HepG2 (cell line): ENCODE data around the gene TARM1. TPM values are rescaled to one million over a fixed set of nuclear protein-coding genes. Genes with fewer than 3 reads are reported as not detected.

Source experiments
- AFF4 ChIP-seq: sonication (generic); formaldehyde crosslinking; IDR thresholded peaks from 2 replicates; pipeline ENCODE4 v1.4.0; 2020; ENCODE audit warnings: missing genetic modification reagents
- ARNT2 ChIP-seq: sonication (generic); formaldehyde crosslinking; IDR thresholded peaks from 2 replicates; pipeline ENCODE4 v1.8.0; 2022; ENCODE audit warnings: mild to moderate bottlenecking, low read depth, missing genetic modification reagents, moderate library complexity
- ATM ChIP-seq: fragments of 450-650 bp; IDR thresholded peaks from 2 replicates; pipeline ENCODE4 v1.7.1; 2017; ENCODE audit warnings: mild to moderate bottlenecking, borderline replicate concordance
- FOSL2 ChIP-seq: sonication (generic); formaldehyde crosslinking; IDR thresholded peaks from 2 replicates; pipeline ENCODE4 v1.4.0; 2020; ENCODE audit warnings: missing genetic modification reagents
- HHEX ChIP-seq: IDR thresholded peaks from 2 replicates; pipeline ENCODE4 v1.6.1; 2016; ENCODE audit warnings: control low read depth
- HOXA9 ChIP-seq: sonication (generic); formaldehyde crosslinking; IDR thresholded peaks from 2 replicates; pipeline ENCODE4 v1.8.1; 2022; ENCODE audit warnings: missing genetic modification reagents, mild to moderate bottlenecking, moderate library complexity, borderline replicate concordance
- NFRKB ChIP-seq: fragments of 450-650 bp; IDR thresholded peaks from 2 replicates; pipeline ENCODE4 v1.6.1; 2017
- NR2F2 ChIP-seq: IDR thresholded peaks from 2 replicates; pipeline ENCODE4 v1.6.1; 2012; ENCODE audit warnings: low read depth, inconsistent platforms, borderline replicate concordance
- PHF20 ChIP-seq: sonication (generic); formaldehyde crosslinking; IDR thresholded peaks from 2 replicates; pipeline ENCODE4 v1.5.0; 2020; ENCODE audit warnings: mild to moderate bottlenecking, missing genetic modification reagents
- PITX1 ChIP-seq: sonication (generic); formaldehyde crosslinking; IDR thresholded peaks from 2 replicates; pipeline ENCODE4 v1.5.1; 2020; ENCODE audit warnings: mild to moderate bottlenecking, missing genetic modification reagents
- REL ChIP-seq: sonication (generic); formaldehyde crosslinking; conservative IDR thresholded peaks from 2 replicates; pipeline ENCODE4 v1.8.0; 2022; ENCODE audit warnings: mild to moderate bottlenecking, missing genetic modification reagents, moderate library complexity
- REPIN1 ChIP-seq: sonication (generic); formaldehyde crosslinking; IDR thresholded peaks from 2 replicates; pipeline ENCODE4 v1.8.0; 2022; ENCODE audit warnings: missing genetic modification reagents, low read depth, mild to moderate bottlenecking, borderline replicate concordance
- SCMH1 ChIP-seq: sonication (generic); formaldehyde crosslinking; IDR thresholded peaks from 2 replicates; pipeline ENCODE4 v1.9.0; 2021; ENCODE audit warnings: missing genetic modification reagents, mild to moderate bottlenecking, borderline replicate concordance
- TCF7 ChIP-seq: sonication (generic); IDR thresholded peaks from 2 replicates; pipeline ENCODE4 v1.6.1; 2016; ENCODE audit warnings: antibody characterized with exemption, low read depth
- TIGD3 ChIP-seq: sonication (generic); formaldehyde crosslinking; IDR thresholded peaks from 2 replicates; pipeline ENCODE4 v1.5.1; 2020; ENCODE audit warnings: mild to moderate bottlenecking, missing genetic modification reagents, borderline replicate concordance
- ZFP36 ChIP-seq: fragments of 150-350 bp; IDR thresholded peaks from 2 replicates; pipeline ENCODE4 v1.6.1; 2018; ENCODE audit warnings: borderline replicate concordance, low read length, low read depth; ENCODE audit not compliant: partially characterized antibody
- ZNF101 ChIP-seq: sonication (generic); formaldehyde crosslinking; IDR thresholded peaks from 2 replicates; pipeline ENCODE4 v1.4.0; 2020; ENCODE audit warnings: mild to moderate bottlenecking, low read depth, missing genetic modification reagents, borderline replicate concordance
- ZNF441 ChIP-seq: sonication (generic); formaldehyde crosslinking; IDR thresholded peaks from 2 replicates; pipeline ENCODE4 v1.7.0; 2021; ENCODE audit warnings: missing genetic modification reagents, borderline replicate concordance
- ZNF619 ChIP-seq: sonication (generic); formaldehyde crosslinking; IDR thresholded peaks from 2 replicates; pipeline ENCODE4 v1.4.0; 2020; ENCODE audit warnings: mild to moderate bottlenecking, missing genetic modification reagents
- ZNF670 ChIP-seq: sonication (generic); formaldehyde crosslinking; IDR thresholded peaks from 2 replicates; pipeline ENCODE4 v1.8.0; 2022; ENCODE audit warnings: mild to moderate bottlenecking, missing genetic modification reagents, borderline replicate concordance
- ZNF781 ChIP-seq: sonication (generic); formaldehyde crosslinking; IDR thresholded peaks from 2 replicates; pipeline ENCODE4 v1.5.1; 2020; ENCODE audit warnings: borderline replicate concordance, mild to moderate bottlenecking, missing genetic modification reagents; ENCODE audit errors: not compliant biosample characterization
- ZNF792 ChIP-seq: IDR thresholded peaks from 2 replicates; pipeline ENCODE4 v1.6.1; 2016
- ZNF800 ChIP-seq: sonication (generic); formaldehyde crosslinking; IDR thresholded peaks from 2 replicates; pipeline ENCODE4 v1.4.0; 2020; ENCODE audit warnings: missing genetic modification reagents
- ZNF839 ChIP-seq: sonication (generic); formaldehyde crosslinking; IDR thresholded peaks from 2 replicates; pipeline ENCODE4 v1.4.0; 2020; ENCODE audit warnings: missing genetic modification reagents, mild to moderate bottlenecking, borderline replicate concordance
- polyA plus RNA-seq, 8 experiments: library from polyadenylated mRNA; depleted of rRNA in 3 of 8; stranded (reverse) in 7 of 8; unstranded in 1 of 8; fragments of >200 nt; fragmentation: Illumina TruSeq in 4 of 8; extraction: Trizol in 4 of 8; gene quantifications; 2 replicates each; pipeline versions ENCODE4 v1.2.1 to v1.2.3, GENCODE V29; 2011 to 2016; ENCODE audit warnings: low read depth in 4 of 8, missing spikeins in 1 of 8, mixed read lengths in 1 of 8; ENCODE audit not compliant: insufficient read depth in 1 of 8
- total RNA-seq, 5 experiments: library from RNA; depleted of rRNA; stranded (reverse); fragments of >200 nt; fragmentation: Illumina TruSeq; extraction: Trizol; gene quantifications; 2 replicates each; pipeline ENCODE4 v1.2.3, GENCODE V29; 2016; ENCODE audit warnings: low read depth in 1 of 5

The TARM1 gene
- total and polyA plus RNA-seq, 2 of the 13 experiments (the other 11 are each of a cell fraction or from before 2014, with no cell fraction given) = not detected

- TF ChIP-seq HOXA9 (CRISPR knock-in tag) = no peak
- no peak for TF ChIP-seq FOSL2
- TF ChIP-seq ZFP36 = no peak
- TF ChIP-seq REL = peak; percentile 73
- no peak for TF ChIP-seq PITX1 (CRISPR knock-in tag)
- TF ChIP-seq ZNF619 (CRISPR knock-in tag) = no peak; the same call in none of the 2 replicates
- no peak for TF ChIP-seq TCF7
- no peak; the same call in 1 of the 2 replicates for TF ChIP-seq NR2F2
- 0 out of 2 replicates have a peak, but pooled peaks have one; percentile 18 for TF ChIP-seq ZNF441
- no peak; the same call in 1 of the 2 replicates for TF ChIP-seq ARNT2
- no peak for TF ChIP-seq HHEX (CRISPR knock-in tag)
- no peak for TF ChIP-seq AFF4 (CRISPR knock-in tag)
- TF ChIP-seq ZNF101 (CRISPR knock-in tag) = no peak
- no peak for TF ChIP-seq TIGD3 (CRISPR knock-in tag)
- no peak for TF ChIP-seq ATM
- no peak for TF ChIP-seq ZNF670
- peak; percentile 21; the same call in 1 of the 2 replicates for TF ChIP-seq REPIN1 (CRISPR knock-in tag)
- TF ChIP-seq PHF20 (CRISPR knock-in tag) = peak; percentile 70
- peak; percentile 42 for TF ChIP-seq ZNF781 (CRISPR knock-in tag)
- TF ChIP-seq SCMH1 (CRISPR knock-in tag) = no peak
- TF ChIP-seq ZNF792 (CRISPR knock-in tag) = peak; percentile 81
- no peak for TF ChIP-seq ZNF839 (CRISPR knock-in tag)
- no peak for TF ChIP-seq ZNF800 (CRISPR knock-in tag)
- no peak for TF ChIP-seq NFRKB
These were observed 21.4 kb upstream of the TARM1 start, which contains the start of gene NDUFA3 (continued) for GRCh38 chr19:54102421-54103169.
